D721Med (cell line): ENCODE results near the gene PAX2.

Experiments used
- DNase-seq: peaks from one replicate; pipeline ENCODE4 v3.0.0; 2011; ENCODE audit warnings: low spot score; ENCODE audit not compliant: insufficient read length
- FAIRE-seq: peaks from 2 replicates; lab custom pipeline; 2011; peaks lifted over from hg19 to GRCh38; lab: Jason Lieb, UNC
- TF ChIP-seq, protein P1 (sequence below): IDR thresholded peaks from 2 replicates; pipeline ENCODE4 v1.5.1; 2012; ENCODE audit warnings: mild to moderate bottlenecking, control low read depth; ENCODE audit not compliant: insufficient read depth; ENCODE audit errors: missing control alignments

Gene PAX2

DNA sequence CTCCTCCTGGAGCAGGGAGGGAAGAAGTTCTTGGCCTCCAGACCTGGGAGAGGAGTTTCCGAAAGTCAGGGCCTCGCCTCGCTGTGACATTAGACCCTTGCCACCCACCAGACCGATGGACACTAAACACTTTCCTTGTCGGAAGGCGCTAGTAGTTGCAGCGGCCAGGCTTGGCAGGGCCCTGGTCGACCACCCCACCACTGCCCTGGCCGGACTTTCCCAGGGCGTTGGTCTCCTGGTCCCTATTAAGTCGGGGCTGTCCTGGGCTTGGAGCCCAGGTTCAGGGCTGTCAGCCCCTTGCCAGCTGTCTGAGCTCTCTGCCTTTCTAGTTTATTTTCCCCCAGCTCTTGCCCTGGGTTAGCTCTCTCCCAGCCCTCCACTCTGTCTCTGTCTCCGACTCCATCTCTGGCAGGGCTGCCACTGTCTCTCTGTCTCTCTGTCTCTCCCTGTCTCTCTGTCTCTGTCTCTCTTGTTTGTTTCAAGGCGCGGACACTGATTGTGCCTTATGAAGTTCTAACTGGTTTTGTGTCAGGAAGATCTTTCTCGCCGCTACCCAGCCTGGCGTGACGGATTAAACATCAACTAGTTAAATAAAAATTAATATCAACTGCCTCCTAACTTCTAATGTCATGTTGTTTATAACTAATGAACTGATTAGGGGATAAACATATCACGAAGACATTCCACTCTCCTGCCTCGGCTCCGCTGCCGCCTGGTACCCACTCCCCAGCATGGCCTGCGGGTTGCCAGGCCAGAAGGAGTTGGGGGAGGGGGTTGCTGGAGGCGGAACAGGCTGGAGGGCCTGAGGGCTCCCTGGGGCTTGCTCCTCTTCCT is 13.8 kb upstream of the PAX2 start:
- TF ChIP-seq, protein P1, sequence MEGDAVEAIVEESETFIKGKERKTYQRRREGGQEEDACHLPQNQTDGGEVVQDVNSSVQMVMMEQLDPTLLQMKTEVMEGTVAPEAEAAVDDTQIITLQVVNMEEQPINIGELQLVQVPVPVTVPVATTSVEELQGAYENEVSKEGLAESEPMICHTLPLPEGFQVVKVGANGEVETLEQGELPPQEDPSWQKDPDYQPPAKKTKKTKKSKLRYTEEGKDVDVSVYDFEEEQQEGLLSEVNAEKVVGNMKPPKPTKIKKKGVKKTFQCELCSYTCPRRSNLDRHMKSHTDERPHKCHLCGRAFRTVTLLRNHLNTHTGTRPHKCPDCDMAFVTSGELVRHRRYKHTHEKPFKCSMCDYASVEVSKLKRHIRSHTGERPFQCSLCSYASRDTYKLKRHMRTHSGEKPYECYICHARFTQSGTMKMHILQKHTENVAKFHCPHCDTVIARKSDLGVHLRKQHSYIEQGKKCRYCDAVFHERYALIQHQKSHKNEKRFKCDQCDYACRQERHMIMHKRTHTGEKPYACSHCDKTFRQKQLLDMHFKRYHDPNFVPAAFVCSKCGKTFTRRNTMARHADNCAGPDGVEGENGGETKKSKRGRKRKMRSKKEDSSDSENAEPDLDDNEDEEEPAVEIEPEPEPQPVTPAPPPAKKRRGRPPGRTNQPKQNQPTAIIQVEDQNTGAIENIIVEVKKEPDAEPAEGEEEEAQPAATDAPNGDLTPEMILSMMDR: no peak
- DNase-seq (no peak), FAIRE-seq (no peak)

DNA sequence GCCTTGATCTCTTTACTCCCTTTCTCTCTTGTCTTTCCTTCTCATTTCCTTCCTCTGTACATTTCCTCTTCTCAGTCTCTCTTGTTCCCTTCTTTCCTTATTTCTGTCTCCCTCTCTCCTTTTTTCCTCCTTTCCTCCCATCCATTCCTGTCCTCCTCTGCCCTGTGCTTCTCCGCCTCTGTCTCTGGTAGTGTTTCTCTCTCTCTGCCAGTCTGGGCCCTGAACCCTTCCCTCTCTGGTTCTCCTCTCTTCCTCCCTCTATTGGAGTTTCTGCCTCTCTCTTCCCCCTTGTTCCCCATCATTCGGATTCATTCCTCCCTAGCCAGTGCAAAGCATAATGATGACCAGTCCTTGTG is 13.2 kb upstream of the PAX2 start:
- TF ChIP-seq, protein P1: no peak
- FAIRE-seq (no peak), DNase-seq (no peak)

DNA sequence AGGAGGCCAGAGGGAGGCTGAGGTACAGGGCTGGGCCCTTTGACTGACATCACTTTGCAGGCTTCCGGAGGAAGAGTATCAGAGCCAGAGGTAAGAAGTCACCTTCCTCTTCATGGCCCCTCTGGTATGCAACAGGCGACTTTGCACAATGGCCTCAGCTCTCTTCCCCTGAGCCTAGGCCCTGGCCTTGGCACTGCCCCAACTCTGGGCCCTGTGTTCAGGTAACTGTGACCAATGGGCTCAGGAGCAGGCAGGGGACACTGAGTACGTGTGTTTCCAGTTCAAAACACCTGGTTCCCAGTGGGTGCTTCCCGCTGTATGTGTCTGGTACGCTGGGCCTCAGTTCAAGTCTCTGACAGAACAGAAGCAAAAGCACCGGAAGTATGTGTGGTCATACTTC is 12.1 kb upstream of the PAX2 start:
- TF ChIP-seq, protein P1: no peak
- FAIRE-seq: no peak
- no peak for DNase-seq

DNA sequence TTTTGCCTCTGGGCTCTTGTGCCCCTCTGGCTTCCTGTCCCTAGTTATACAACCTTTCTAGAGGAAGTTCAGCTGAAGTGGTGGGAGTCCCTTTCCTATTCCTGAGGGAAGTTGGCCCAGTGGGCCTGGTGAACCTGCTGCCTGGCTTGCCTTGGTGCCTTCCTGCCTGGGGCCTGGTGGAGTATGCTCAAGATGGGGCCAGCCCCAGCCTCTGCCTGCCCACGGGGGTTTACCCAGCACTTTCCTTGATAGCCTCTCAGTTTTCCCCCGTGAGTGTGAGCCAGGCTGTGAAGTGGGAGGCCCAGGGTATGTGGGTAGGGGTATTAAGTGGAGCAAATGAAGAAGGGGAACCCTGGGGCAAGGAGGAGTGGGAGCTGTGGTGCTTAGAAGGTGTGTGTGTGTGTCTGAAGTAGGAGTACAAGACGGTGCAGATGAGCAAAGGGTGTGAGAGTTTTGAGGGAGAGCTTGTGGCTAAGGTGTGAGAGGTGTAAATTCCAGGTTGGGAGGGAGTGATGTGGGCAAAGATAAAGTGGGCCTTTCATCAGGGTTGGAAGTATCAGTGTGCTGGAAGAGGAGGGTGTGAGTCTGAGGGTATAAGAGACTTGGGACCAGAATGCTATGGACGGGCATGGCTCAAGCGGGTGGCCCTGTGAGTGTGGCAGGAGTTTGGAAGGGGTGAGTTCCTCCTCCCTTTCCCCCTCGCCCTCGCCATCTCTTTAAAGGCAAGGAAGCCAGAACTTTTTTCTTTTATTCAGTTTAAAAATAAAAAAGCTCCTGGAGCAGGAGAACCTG is 10.9 kb upstream of the PAX2 start:
- no peak for FAIRE-seq
- DNase-seq: no peak
- TF ChIP-seq, protein P1: no peak

DNA sequence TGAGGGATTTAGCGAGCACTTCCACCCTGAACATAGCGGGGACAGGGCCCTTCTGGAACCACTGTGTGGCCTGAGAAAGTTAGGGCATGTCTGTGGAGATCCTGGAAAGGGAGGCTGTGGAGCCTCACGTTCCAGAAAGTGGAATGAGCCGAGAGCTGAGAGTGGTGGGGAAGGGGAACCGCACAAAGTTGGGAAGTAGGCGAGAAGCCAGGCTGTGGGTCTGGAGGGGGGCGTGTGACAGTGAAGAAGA is 10.4 kb upstream of the PAX2 start:
- TF ChIP-seq, protein P1: no peak
- DNase-seq: no peak
- FAIRE-seq: no peak

DNA sequence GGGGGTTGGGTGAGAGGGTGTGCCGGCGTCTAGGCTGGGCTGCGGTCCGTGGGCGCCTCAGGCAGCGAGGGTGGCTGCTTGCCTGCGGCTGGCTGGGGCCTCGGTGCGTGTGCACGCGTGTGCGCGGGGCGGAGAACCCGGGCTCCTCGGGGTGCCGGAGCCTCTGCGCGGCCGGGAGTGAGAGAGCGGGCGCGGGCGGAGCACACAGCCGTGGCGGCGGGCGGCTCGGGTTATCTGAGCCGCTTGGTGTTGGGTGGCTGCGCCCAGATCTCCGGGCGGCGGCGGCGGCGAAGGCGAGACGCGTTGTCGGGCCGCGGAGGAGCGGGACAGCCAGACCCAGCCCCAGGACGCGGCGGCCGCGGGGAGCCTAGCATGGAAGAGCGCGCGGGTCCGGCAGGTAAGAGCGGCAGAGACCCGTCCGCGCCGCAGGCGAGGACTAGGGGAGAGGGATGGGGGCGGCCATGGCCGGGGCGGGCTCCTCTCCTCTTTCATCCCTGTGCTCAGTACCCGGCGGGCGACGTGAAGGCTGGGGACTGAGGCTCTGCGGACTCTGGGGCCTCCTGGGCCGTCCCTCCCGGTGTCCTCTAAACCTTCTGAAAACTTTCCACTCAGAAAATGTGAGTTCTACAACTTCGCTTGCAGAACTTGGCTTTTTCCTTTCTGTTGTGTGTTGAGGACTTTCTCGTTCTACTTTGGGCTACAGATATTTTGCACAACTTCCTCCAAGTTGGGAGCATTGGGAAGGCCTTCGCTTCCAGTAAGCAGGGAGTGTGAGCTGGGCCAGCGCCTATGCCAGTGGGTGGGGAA is 9.8 kb upstream of the PAX2 start:
- FAIRE-seq (no peak), DNase-seq (no peak)
- TF ChIP-seq, protein P1: no peak
